ENCODE data around the gene RPS14. TPM values are rescaled to one million over a fixed set of nuclear protein-coding genes. Genes with fewer than 3 reads are reported as not detected.

RPS14 gene
- total and polyA plus RNA-seq, 2 of the 4 experiments (the other 2 are of a cell fraction), result 6,296 to 7,310 TPM

DNA sequence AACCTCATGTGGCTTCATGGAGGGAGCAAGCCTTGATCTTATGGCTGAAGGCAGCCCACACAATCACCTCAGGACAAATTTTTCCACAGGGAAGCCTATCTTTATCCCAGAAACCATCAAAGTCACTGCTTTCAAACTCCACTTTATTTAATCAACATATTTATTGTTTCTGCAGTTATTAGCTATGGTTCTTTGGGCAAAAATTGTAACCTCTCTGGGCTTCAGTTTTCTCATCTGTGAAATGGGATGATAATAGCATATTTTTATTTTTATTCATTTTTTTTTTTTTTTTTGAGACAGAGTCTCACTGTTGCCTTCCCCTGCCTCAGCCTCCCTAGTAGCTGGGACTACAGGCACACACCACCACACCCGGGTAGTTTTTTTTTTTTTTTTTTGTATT, 2.1 kb upstream of the RPS14 start:
- H2AFZ ChIP-seq (replicated peaks; ENCODE audit: low read length, poor library complexity), result no peak overlapping the region
- H3K79me1 ChIP-seq (ENCODE audit: low read depth in 1 of 2, low read length in 2 of 2), result peaks cover 15 to 27% of the 10 kb centered on the region in 2 experiments
- DNase-seq (no peak), ATAC-seq (ENCODE audit: low read depth) (no peak)
- intact Hi-C loops (cut with micrococcal nuclease) (no loop called here), dilution Hi-C loops (cut with HindIII; ENCODE audit: low sequenced_read_pairs, unreplicated experiment) (no loop called here), in situ Hi-C loops (cut with MboI; ENCODE audit: low sequenced_read_pairs) (loop anchor here (5.0 kb wide), 1 partner anchor 201 kb away; no protein-coding TSS in a partner anchor)
- no peak overlapping the region for H3K9ac ChIP-seq (ENCODE audit: low read depth, low read length)
- no peaks in the 10 kb centered on the region for H3K27me3 ChIP-seq (ENCODE audit: control insufficient read depth, insufficient read depth, low read length)
- WGBS, 2 experiments (ENCODE audit: extremely low coverage in 2 of 2, insufficient read length in 1 of 2), result no CpG with 5 or more reads among the region's 1 CpG
- no peak overlapping the region for H2BK20ac ChIP-seq (ENCODE audit: low read depth, low read length)
- H4K5ac ChIP-seq (ENCODE audit: low read depth, low read length), result no peak overlapping the region
- no peak overlapping the region for H2BK120ac ChIP-seq (ENCODE audit: low read depth, low read length)
- H3K9me3 ChIP-seq (ENCODE audit: control insufficient read depth, insufficient read depth, low read length), result no peaks in the 10 kb centered on the region
- peaks cover 4% of the 10 kb centered on the region for H3K4me1 ChIP-seq (ENCODE audit: control insufficient read depth, insufficient read depth, low read length)
- no peak overlapping the region for H2AK5ac ChIP-seq (ENCODE audit: low read depth, low read length)
- TF ChIP-seq, protein P1, sequence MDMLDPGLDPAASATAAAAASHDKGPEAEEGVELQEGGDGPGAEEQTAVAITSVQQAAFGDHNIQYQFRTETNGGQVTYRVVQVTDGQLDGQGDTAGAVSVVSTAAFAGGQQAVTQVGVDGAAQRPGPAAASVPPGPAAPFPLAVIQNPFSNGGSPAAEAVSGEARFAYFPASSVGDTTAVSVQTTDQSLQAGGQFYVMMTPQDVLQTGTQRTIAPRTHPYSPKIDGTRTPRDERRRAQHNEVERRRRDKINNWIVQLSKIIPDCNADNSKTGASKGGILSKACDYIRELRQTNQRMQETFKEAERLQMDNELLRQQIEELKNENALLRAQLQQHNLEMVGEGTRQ (IDR thresholded peaks at IDR 0.05; ENCODE audit: low read depth, low read length), result no peak
- TF ChIP-seq MAZ (IDR thresholded peaks at IDR 0.05; ENCODE audit: borderline replicate concordance, low read depth, low read length) (no peak), CHD1 (IDR thresholded peaks at IDR 0.05; ENCODE audit: low read depth, low read length) (no peak), POLR2A (IDR thresholded peaks at IDR 0.05; ENCODE audit: low read depth, low read length) (no peak), RAD21 (IDR thresholded peaks at IDR 0.05; ENCODE audit: low read length) (no peak), BHLHE40 (IDR thresholded peaks at IDR 0.05; ENCODE audit: low read depth, low read length) (no peak)
- no peak overlapping the region for H2BK15ac ChIP-seq (ENCODE audit: low read depth, low read length)
- peaks cover 9% of the 10 kb centered on the region; the same call in 1 of the 2 replicates for H3K9me1 ChIP-seq (ENCODE audit: insufficient read depth, low read length)
- H2AK9ac ChIP-seq (replicated peaks; ENCODE audit: low read depth, low read length, poor library complexity), result no peak overlapping the region
- H2BK5ac ChIP-seq (ENCODE audit: low read depth, low read length, poor library complexity, severe bottlenecking), result no peak overlapping the region
- no peak overlapping the region for H3K23ac ChIP-seq (ENCODE audit: low read depth, low read length)
- POLR2A ChIA-PET (ENCODE audit: unreplicated experiment), result no interaction called here
- no peak overlapping the region for H3K56ac ChIP-seq (ENCODE audit: extremely low read depth, insufficient read depth, low read length)
- no peak overlapping the region for H3K4me2 ChIP-seq (ENCODE audit: low read depth, low read length)
- H3K4me3 ChIP-seq (ENCODE audit: insufficient read depth, low read depth, low read length), result no peak overlapping the region
- no TSS peak for BruUV-seq (replicated peaks)
- no peak overlapping the region for H3K4ac ChIP-seq (ENCODE audit: low read depth, low read length)
- peaks cover 29% of the 10 kb centered on the region for H4K20me1 ChIP-seq (ENCODE audit: insufficient read depth, low read length)
- H3K36me3 ChIP-seq (ENCODE audit: control insufficient read depth, insufficient read depth, low read length), result peaks cover 15% of the 10 kb centered on the region
- no peak overlapping the region for H4K91ac ChIP-seq (ENCODE audit: insufficient read depth, low read depth, low read length)
- no peak overlapping the region for H3K27ac ChIP-seq (ENCODE audit: insufficient read depth, low read length)
- CTCF ChIA-PET, result interaction anchor here (0.6 to 0.7 kb wide), 3 partner anchors 71 to 574 kb away, joined by 3 to 5 read pairs (median 3); no protein-coding TSS in a partner anchor
- no peak overlapping the region for H4K8ac ChIP-seq (ENCODE audit: low read depth in 2 of 2, low read length in 2 of 2)
- no peak overlapping the region for H3K18ac ChIP-seq (ENCODE audit: low read depth, low read length)
- H3K14ac ChIP-seq (replicated peaks; ENCODE audit: low read depth, low read length), result no peak overlapping the region
